GM21423 (cell line): ENCODE results near the gene CCDC86.

Experiments
- ATAC-seq: cut with Tn5 transposase; IDR thresholded peaks from one replicate; pipeline ENCODE4 v1.9.1; 2021; ENCODE audit warnings: mild to moderate bottlenecking, moderate library complexity; ENCODE audit not compliant: unreplicated experiment

The CCDC86 gene

GRCh38 chr11:60830478-60831142, 11.3 kb upstream of the CCDC86 start:
- ATAC-seq, result no peak

GRCh38 chr11:60831143-60831500, 10.8 kb upstream of the CCDC86 start:
- no peak for ATAC-seq

- ATAC-seq, result no peak
Observed at GRCh38 chr11:60831501-60832079, 10.3 kb upstream of the CCDC86 start.

GRCh38 chr11:60834742-60835533, 7.0 kb upstream of the CCDC86 start:
- no peak for ATAC-seq

GRCh38 chr11:60835534-60835846, 6.4 kb upstream of the CCDC86 start:
- ATAC-seq, result no peak

DNA sequence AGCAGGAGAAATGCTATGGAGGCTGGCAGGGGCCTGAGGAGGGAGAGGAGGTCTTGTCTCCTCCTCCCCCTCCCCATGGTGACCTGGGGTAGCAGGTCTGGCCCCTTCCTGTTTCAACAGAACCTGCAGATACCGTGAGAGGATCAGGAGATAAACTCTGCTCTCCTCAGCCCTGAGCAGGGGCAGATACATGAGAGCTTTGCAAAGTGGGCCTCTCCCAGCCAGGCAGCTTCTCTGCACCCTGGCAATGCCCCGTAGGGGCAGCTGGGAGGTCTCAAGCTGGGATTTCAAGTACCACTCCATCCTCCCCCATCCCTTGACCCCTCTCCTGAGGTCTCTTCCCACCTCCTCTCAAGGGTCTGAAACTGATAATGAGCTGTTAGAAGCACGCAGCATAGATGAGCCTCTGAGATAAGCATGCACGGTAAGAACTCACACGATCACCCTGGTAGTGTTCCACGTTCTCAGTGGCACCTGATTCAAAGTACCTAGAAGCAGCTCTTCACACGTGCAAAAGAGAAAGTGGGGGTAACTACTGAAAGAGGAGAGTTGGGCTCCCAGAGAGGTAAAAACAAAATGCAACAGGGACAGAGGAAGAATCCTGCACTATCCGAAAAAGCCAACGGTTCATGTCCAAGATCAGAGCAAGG, 4.9 kb upstream of the CCDC86 start:
- ATAC-seq, result no peak

GRCh38 chr11:60838132-60838531, 3.8 kb upstream of the CCDC86 start:
- ATAC-seq, result no peak

DNA sequence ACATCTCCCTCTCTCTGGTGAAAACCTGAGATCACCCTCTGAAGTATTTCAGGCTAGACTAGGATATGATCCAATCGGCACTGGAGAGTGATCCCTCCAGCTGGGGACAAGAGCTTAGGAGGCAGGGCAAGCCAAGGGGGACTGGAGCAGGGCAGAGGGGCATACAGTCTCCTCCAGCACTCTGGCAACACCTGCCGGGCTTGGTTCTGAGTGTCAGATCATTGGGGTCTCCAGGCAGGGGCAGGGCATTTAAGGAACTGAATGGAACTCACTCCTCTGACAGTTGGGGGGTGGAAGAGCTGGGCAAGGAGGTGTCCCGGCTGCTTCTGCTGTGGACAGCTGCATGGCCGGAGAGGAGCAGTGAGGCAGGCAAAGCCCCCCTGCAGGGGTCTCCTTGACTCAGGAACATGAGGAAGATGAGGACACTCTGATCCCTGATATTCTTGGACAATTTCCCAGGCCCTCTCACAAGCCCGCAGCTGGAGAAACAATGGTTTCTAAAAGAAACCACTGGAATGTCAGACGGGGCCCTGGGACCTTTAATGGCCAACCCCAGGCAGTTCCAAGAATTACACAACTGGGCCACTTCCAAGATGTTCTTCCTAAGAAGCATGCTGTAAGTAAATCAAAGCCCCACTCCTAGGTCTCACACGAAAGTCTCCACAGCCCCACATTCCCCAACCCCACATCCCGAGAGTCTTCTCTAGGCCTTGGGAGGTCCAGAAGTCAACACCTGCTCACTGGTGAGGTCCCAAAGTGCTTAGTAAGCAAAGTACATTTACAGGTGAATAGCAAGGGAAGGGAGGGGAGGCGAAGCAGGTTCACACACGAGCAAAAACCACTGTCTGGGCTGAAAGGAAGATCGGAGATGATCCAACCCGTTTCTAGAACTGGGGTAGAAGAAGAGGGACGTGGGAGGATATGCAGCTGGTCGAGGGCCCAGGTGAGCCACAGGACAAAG, 1.2 kb upstream of the CCDC86 start:
- no peak for ATAC-seq

DNA sequence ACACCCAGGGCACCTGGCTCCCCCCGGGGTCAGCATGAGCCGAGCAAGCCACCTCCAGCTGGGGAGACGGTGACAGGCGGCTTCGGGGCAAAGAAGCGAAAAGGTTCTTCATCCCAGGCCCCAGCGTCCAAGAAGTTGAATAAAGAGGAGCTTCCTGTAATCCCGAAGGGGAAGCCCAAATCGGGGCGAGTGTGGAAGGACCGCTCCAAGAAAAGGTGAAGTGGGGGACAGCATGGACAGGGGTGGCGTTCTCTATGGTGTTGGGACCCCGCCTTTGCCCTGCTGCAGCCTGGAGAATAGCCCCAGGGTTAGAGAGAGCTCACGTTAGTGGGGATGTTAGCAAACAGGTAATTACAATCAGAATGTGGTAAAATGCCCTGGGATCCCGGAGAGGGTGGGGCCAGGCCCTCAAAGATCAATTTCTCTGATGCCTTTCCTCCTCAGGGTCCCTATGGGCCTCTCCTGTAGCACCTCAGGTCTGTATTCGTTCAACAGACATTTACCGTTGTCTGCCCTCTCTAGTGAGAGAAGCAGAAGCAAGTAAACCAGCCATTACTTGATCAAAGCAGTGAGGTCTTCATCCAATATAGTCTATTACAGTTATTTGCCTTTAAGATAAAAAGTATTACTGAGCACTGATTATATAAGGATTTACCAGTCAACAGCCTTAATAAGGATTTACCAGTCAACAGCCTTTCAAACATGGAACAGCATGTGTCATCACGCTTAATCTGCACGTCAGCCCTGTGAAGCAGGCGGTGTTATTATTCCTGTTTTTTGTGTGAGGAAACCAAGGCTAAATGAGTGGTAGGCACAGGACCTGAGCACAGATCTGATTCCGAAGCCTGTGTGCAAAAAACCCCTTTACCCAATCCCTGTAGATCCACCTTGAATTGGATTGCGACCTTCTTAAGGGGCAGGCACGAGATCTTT, 1.0 kb downstream of the CCDC86 start:
- ATAC-seq, result no peak

GRCh38 chr11:60844045-60844869, 2.3 kb downstream of the CCDC86 start:
- ATAC-seq, result no peak

DNA sequence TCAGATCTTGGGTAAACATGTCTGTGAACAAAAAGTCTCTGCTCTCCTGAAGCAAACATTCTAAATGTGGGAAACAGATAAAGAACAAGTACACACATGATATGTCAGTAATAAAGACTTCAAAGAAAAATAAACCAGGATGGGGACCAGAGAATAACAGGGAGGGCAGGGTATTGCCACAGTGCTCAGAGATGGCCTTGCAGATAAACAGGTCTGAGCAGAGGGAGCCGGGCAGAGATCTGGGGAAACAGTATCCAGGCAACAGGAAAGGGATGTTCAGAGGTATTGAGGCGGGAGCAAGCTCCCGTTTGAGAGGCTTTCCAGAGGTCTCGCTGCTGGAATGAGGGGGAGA, 2.9 kb downstream of the CCDC86 start:
- no peak for ATAC-seq

- no peak for ATAC-seq
Observed at GRCh38 chr11:60845338-60845737, 3.4 kb downstream of the CCDC86 start.

- ATAC-seq, result no peak
Observed at GRCh38 chr11:60847281-60847680, 5.4 kb downstream of the CCDC86 start.

GRCh38 chr11:60847896-60848295, 6.0 kb downstream of the CCDC86 start:
- no peak for ATAC-seq

DNA sequence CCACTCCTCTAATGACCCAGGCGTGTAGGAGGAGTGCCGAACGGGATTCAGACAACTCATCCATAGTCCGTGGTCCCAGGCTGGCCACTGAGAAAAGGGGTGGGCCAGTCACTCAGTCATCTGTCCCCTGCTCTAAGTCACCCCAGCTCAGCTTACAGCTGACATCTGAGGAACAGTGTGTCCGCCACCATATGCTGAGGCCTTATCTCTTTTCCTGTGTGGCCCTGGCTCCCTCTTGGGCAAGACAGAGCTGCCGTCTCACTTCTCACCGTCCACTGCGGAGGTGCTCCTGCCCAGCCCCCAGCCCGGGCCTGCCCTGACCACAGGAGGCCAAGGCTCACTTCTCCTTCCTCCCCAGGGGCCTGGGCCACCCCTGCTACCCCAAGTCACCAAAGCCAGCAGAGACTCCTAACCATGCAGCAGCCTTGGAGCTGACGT, 6.8 kb downstream of the CCDC86 start:
- no peak for ATAC-seq

DNA sequence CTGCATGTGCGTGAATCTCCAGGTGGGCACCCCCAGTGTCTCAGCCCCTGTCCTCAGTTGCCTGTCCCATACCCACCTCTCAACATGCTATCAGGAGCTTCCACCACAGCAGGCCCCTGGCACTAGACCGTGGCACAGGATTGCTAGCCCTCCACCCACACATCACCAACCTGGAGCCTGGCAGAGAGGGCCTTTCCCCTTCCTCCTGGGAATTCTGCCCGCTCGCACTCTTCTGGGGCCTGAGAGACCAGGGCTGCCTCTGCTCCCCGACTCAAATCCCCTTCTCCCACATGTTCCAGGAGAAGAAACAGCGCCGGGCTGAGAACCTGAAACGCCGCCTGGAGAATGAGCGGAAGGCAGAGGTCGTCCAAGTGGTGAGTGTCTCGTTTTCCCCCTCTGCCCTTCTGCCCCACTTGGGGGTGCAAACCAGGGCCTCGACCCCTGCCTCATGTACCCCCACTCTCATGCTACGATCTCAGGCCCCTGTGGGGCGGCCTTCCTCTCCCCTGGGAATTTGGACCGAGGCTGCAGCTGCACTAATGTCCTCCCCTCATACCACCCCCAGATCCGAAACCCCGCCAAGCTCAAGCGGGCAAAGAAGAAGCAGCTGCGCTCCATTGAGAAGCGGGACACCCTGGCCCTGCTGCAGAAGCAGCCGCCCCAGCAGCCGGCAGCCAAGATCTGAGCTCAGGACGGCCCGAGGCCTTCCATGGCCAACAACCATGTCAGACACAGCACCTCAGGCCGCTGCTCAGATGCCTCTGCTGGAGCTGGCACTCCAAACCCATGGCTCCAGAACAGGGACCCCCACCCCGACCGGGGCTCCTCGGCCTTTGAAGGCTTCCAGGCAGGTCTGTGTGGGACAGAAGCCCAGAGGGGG, 8.0 kb downstream of the CCDC86 start:
- ATAC-seq, result no peak

DNA sequence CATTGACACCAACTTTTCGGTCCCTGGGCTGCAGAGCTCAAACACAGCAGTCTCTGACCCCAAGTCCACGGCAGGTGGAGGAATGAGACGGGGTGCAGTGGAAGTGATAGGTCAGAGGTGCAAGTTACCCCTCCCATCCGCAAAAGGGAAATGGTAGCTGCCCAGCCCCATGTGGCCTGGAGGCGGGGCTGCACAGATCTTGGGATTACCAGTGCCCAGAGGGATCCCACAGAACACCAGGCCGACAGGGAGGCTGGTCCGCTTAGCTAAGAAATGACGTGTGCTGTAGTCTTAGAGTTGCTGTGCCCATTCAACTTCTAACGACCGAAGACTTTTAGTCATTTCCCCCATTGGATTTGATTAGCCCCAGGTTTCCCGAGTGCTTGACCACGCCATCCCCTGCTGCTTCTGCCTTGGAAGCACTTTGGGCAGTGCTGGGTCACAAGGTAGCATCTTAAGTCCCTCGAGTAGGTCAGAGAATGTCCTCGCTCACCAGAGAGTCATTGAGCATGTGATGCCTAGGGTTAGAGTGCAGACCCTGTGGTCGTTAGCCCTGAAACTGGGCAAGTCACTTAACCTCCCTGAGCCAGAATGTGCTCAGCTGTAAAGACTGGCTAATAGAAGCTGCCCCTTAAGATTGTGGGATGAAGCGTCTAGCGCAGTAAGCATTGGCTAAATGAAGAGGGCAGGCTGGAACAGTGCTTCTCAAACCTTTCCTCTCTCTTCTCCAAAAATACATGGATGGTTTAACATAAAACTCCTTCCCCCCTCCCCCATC, 9.6 kb downstream of the CCDC86 start:
- no peak for ATAC-seq
